ENCODE data around the gene FAM13A.

The FAM13A gene

GRCh38 chr4:88881227-88881569, 175.8 kb downstream of the FAM13A start:
- ChIA-PET POLR2A (no interaction called here), CTCF (no interaction called here)
- H3K4me3 ChIP-seq (ENCODE audit: low read depth, low read length), result no peak overlapping the region
- DNase-seq (ENCODE audit: low read depth, low spot score), result no peak
- TF ChIP-seq CTCF (IDR thresholded peaks at IDR 0.05; ENCODE audit: insufficient read depth, low read length, missing control alignments), result no peak

GRCh38 chr4:88880501-88881226, 176.3 kb downstream of the FAM13A start:
- POLR2A ChIA-PET, result no interaction called here
- CTCF ChIA-PET, result no interaction called here
- H3K4me3 ChIP-seq (ENCODE audit: low read depth, low read length), result no peak overlapping the region
- no peak for TF ChIP-seq CTCF (IDR thresholded peaks at IDR 0.05; ENCODE audit: insufficient read depth, low read length, missing control alignments)
- no peak for DNase-seq (ENCODE audit: low read depth, low spot score)

GRCh38 chr4:88879991-88880390, 177.0 kb downstream of the FAM13A start:
- TF ChIP-seq CTCF (IDR thresholded peaks at IDR 0.05; ENCODE audit: insufficient read depth, low read length, missing control alignments), result no peak
- ChIA-PET POLR2A (no interaction called here), CTCF (no interaction called here)
- no peak overlapping the region for H3K4me3 ChIP-seq (ENCODE audit: low read depth, low read length)
- no peak for DNase-seq (ENCODE audit: low read depth, low spot score)

GRCh38 chr4:88878642-88879041, 178.3 kb downstream of the FAM13A start:
- no peak for TF ChIP-seq CTCF (IDR thresholded peaks at IDR 0.05; ENCODE audit: insufficient read depth, low read length, missing control alignments)
- no peak overlapping the region for H3K4me3 ChIP-seq (ENCODE audit: low read depth, low read length)
- CTCF ChIA-PET, result no interaction called here
- POLR2A ChIA-PET, result no interaction called here
- DNase-seq (ENCODE audit: low read depth, low spot score), result no peak

- H3K4me3 ChIP-seq (ENCODE audit: low read depth, low read length), result no peak overlapping the region
- ChIA-PET POLR2A (no interaction called here), CTCF (no interaction called here)
- DNase-seq (ENCODE audit: low read depth, low spot score), result no peak
- no peak for TF ChIP-seq CTCF (IDR thresholded peaks at IDR 0.05; ENCODE audit: insufficient read depth, low read length, missing control alignments)
These were observed 186.6 kb downstream of the FAM13A start for GRCh38 chr4:88870428-88870827.

GRCh38 chr4:88868510-88868909, 188.5 kb downstream of the FAM13A start:
- no peak for DNase-seq (ENCODE audit: low read depth, low spot score)
- TF ChIP-seq CTCF (IDR thresholded peaks at IDR 0.05; ENCODE audit: insufficient read depth, low read length, missing control alignments), result no peak
- ChIA-PET POLR2A (no interaction called here), CTCF (no interaction called here)
- no peak overlapping the region for H3K4me3 ChIP-seq (ENCODE audit: low read depth, low read length)

Measured in AG04449 (cell line).